OCI-LY3 (cell line): ENCODE results near the gene PRSS58.
A peak's percentile ranks its signal among the peaks of the same experiment; 100 is the strongest.

Experiments used
- EZH2phosphoT487 ChIP-seq: fragments of 200-600 bp; shearing (Covaris generic); IDR thresholded peaks from 2 replicates; pipeline ENCODE4 v1.6.1; 2018; ENCODE audit warnings: antibody characterized with exemption, mixed run types, low read depth
- TF ChIP-seq, protein P1 (sequence below): fragments of 200-600, 300-600 bp; sonication (generic); IDR thresholded peaks from 2 replicates; pipeline ENCODE4 v1.5.1; 2014; ENCODE audit warnings: antibody characterized with exemption, low read length, low read depth

DNA sequence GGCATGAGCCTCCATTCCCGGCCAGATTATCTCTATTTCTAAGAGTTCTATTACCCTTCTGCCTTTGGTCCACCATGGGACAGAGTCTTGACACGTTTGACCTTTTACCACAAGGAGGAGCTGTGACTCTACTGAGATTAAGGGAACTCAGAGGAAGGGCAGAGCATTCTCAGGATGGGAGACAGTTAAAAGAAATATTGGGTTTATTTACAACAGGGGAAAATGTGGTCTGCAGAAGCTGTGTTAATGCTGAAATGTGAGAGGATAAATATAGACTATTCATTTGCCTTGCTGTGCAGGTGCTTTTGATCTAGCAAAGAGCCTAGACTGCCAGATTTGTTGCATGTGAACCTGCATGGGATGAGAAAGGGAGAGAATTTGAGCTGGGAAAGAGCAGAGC, 45.8 kb upstream of the PRSS58 start:
- no peak for TF ChIP-seq EZH2phosphoT487
- TF ChIP-seq, protein P1, sequence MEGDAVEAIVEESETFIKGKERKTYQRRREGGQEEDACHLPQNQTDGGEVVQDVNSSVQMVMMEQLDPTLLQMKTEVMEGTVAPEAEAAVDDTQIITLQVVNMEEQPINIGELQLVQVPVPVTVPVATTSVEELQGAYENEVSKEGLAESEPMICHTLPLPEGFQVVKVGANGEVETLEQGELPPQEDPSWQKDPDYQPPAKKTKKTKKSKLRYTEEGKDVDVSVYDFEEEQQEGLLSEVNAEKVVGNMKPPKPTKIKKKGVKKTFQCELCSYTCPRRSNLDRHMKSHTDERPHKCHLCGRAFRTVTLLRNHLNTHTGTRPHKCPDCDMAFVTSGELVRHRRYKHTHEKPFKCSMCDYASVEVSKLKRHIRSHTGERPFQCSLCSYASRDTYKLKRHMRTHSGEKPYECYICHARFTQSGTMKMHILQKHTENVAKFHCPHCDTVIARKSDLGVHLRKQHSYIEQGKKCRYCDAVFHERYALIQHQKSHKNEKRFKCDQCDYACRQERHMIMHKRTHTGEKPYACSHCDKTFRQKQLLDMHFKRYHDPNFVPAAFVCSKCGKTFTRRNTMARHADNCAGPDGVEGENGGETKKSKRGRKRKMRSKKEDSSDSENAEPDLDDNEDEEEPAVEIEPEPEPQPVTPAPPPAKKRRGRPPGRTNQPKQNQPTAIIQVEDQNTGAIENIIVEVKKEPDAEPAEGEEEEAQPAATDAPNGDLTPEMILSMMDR = peak; percentile 52
